C4-2B (cell line): ENCODE measurements around the gene WDR59.

Source experiments
- H3K27ac ChIP-seq: fragments of 450-650 bp; 2 replicates; pipeline ENCODE4 v1.5.1; 2017
- CTCF ChIP-seq: fragments of 450-650 bp; conservative IDR thresholded peaks from 2 replicates; pipeline ENCODE4 v1.5.1; 2017; ENCODE audit warnings: mild to moderate bottlenecking
- ZFX ChIP-seq: fragments of 450-650 bp; IDR thresholded peaks from 2 replicates; pipeline ENCODE4 v1.6.1; 2017

Gene WDR59

GRCh38 chr16:74830648-74831047 is 154.3 kb downstream of the WDR59 start:
- TF ChIP-seq ZFX (no peak), CTCF (no peak)
- no peak overlapping the region for H3K27ac ChIP-seq

DNA sequence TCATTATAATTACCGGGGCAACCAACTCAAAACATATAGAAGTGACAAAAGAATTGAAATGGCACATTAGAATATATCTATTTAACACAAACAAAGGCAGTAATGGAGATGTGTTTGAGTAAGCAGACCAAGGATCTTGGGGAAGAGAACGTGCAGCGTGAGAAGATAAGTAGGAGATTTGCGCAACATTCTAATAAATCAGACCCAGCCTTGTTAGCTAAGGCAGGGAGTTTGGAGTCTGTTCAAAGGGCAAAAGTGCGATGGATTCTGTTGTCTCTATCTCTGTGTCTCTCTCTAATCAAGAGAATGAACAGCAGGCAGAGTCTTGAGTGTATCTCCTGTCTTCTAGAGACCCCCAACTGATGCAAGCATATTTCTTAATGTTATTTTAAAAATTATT is 155.3 kb downstream of the WDR59 start:
- no peak overlapping the region for H3K27ac ChIP-seq
- no peak for TF ChIP-seq CTCF

- TF ChIP-seq CTCF (no peak), ZFX (no peak)
- H3K27ac ChIP-seq: no peak overlapping the region
Observed at GRCh38 chr16:74825941-74826340, 159.0 kb downstream of the WDR59 start.

DNA sequence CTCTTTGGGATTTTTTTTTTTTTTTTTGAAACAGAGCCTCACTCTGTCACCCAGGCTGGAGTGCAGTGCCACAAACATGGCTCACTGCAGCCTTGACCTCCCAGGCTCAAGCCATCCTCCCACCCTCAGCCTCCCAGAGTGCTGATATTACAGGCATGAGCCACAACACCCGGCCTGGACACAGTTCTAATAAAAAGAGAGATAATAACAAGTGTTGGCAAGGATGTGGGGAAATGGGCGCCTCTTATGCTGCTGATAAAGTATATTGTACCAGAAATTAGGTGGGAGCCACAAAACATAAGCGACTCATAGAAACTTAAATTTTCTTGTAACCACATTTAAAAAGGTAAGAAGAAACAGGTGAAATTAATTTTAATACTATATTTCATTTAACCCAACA is 159.9 kb downstream of the WDR59 start:
- H3K27ac ChIP-seq: no peak overlapping the region
- TF ChIP-seq CTCF (no peak), ZFX (no peak)
